ENCODE results near the gene GIPR.

DNA sequence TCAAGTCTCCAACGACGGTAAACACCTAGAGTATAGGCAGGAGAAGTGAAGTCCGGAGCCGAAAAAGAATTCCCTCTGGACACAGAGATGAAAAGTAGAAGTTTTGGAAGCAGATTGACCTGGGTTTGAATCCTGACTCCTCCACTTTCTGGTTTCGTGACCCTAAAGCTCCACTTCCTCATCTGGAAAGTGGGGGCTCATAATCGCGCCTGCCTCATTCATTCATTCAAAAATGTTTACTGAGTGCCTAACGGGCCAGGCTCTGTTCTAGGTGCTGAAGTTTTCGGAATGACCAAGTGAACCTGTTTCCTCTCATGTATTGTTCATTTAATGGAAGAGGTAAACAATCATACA, 21.7 kb upstream of the GIPR start:
- TF ChIP-seq OSR1 (CRISPR knock-in tag; IDR thresholded peaks at IDR 0.05) = no peak
- TF ChIP-seq, protein P1, sequence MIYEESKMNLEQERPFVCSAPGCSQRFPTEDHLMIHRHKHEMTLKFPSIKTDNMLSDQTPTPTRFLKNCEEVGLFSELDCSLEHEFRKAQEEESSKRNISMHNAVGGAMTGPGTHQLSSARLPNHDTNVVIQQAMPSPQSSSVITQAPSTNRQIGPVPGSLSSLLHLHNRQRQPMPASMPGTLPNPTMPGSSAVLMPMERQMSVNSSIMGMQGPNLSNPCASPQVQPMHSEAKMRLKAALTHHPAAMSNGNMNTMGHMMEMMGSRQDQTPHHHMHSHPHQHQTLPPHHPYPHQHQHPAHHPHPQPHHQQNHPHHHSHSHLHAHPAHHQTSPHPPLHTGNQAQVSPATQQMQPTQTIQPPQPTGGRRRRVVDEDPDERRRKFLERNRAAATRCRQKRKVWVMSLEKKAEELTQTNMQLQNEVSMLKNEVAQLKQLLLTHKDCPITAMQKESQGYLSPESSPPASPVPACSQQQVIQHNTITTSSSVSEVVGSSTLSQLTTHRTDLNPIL (CRISPR knock-in tag; IDR thresholded peaks at IDR 0.05; ENCODE audit: low read depth) = no peak
- TF ChIP-seq TOX (CRISPR knock-in tag; IDR thresholded peaks at IDR 0.05; ENCODE audit: borderline replicate concordance) = no peak
- TF ChIP-seq ZNF8 (CRISPR knock-in tag; IDR thresholded peaks at IDR 0.05) = no peak
- no peak for TF ChIP-seq RARB (CRISPR knock-in tag; IDR thresholded peaks at IDR 0.05)
- no peak for TF ChIP-seq BACH2 (CRISPR knock-in tag; IDR thresholded peaks at IDR 0.05; ENCODE audit: borderline replicate concordance)

Measured in SK-N-SH treated with all-trans-retinoic acid at 6 μM for 48 hours (cell line).